PC-3 (cell line): ENCODE measurements around the gene CCDC126.

ENCODE experiments used
- EZH2 ChIP-seq: fragments of 300-600 bp; sonication (generic); IDR thresholded peaks from one replicate; pipeline ENCODE4 v1.6.1; 2017; ENCODE audit warnings: antibody characterized with exemption, mild to moderate bottlenecking, low read length; ENCODE audit not compliant: unreplicated experiment
- EZH2phosphoT487 ChIP-seq: fragments of 300-600 bp; sonication (generic); IDR thresholded peaks from 2 replicates; pipeline ENCODE4 v1.6.1; 2018; ENCODE audit warnings: mild to moderate bottlenecking, antibody characterized with exemption, low read length, borderline replicate concordance
- TF ChIP-seq, protein P1 (sequence below): fragments of 300-600 bp; sonication (generic); conservative IDR thresholded peaks from 2 replicates; pipeline ENCODE4 v1.5.1; 2017; ENCODE audit warnings: antibody characterized with exemption, low read depth, mild to moderate bottlenecking, low read length

DNA sequence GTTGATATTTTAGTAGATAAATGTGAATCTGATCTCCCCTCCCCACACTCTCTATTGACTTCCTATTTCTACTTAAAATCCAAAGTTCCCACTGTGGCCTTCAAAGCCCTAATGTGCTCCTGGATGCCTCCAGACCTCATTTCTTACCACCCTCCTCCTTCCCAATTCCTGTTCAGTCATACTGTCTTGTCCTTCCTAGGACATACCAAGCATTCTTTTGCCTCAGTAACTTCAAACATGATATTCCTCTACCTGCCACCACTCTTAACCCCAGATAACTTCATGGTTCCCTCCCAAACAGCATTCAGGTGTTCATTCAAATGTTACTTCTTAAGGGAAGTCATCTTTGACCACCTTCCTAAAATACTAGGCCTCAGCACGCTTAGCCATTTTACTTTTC, 48.6 kb downstream of the CCDC126 start:
- TF ChIP-seq, protein P1, sequence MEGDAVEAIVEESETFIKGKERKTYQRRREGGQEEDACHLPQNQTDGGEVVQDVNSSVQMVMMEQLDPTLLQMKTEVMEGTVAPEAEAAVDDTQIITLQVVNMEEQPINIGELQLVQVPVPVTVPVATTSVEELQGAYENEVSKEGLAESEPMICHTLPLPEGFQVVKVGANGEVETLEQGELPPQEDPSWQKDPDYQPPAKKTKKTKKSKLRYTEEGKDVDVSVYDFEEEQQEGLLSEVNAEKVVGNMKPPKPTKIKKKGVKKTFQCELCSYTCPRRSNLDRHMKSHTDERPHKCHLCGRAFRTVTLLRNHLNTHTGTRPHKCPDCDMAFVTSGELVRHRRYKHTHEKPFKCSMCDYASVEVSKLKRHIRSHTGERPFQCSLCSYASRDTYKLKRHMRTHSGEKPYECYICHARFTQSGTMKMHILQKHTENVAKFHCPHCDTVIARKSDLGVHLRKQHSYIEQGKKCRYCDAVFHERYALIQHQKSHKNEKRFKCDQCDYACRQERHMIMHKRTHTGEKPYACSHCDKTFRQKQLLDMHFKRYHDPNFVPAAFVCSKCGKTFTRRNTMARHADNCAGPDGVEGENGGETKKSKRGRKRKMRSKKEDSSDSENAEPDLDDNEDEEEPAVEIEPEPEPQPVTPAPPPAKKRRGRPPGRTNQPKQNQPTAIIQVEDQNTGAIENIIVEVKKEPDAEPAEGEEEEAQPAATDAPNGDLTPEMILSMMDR, result no peak
- TF ChIP-seq EZH2 (no peak), EZH2phosphoT487 (no peak)
